PFSK-1 (cell line): ENCODE data around the gene GALNT10.

Experiments
- FOXP2 ChIP-seq: optimal IDR thresholded peaks from 2 replicates; pipeline ENCODE3; 2011; ENCODE audit warnings: borderline replicate concordance, control low read depth, inconsistent platforms; ENCODE audit not compliant: insufficient read depth; ENCODE audit errors: extremely low read length, extremely low read depth
- POLR2AphosphoS5 ChIP-seq: IDR thresholded peaks from 2 replicates; pipeline ENCODE4 v1.6.1; 2012; ENCODE audit warnings: low read depth, mild to moderate bottlenecking, control low read depth, low read length, moderate library complexity
- SIN3A ChIP-seq: IDR thresholded peaks from 2 replicates; pipeline ENCODE4 v1.6.1; 2012; ENCODE audit warnings: mild to moderate bottlenecking, low read length, moderate library complexity, borderline replicate concordance; ENCODE audit not compliant: insufficient read depth
- TAF1 ChIP-seq: IDR thresholded peaks from 2 replicates; pipeline ENCODE4 v1.6.1; 2012; ENCODE audit warnings: low read length, control low read depth, borderline replicate concordance; ENCODE audit not compliant: insufficient read depth
- TF ChIP-seq, protein P1 (sequence below), 2 experiments: IDR thresholded peaks; 2 replicates each; pipeline versions ENCODE4 v1.6.1 to v1.8.0; 2011 to 2012; ENCODE audit warnings: low read depth in 2 of 2, low read length in 2 of 2, control low read depth in 1 of 2, inconsistent platforms in 1 of 2, mild to moderate bottlenecking in 1 of 2, moderate library complexity in 1 of 2; ENCODE audit not compliant: insufficient read depth in 1 of 2

DNA sequence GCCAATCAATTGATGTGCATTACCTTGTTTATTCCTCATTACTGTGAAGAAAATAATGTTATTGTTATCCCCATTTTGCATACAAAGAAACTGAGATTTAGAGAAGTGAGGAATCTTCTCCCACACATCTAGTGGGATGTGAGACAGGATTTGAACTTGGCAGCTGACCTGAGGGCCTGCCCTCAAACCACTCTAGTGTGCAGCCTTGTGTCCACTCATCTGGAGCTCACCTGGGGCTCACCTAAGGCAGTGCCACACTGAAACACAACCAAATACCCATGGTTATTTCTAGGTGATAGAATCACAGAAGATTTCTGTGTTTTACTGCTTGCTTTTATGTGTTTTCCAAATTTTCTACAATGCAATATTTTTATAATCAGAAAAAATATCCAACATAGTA is 160.6 kb downstream of the GALNT10 start:
- TF ChIP-seq, protein P1, sequence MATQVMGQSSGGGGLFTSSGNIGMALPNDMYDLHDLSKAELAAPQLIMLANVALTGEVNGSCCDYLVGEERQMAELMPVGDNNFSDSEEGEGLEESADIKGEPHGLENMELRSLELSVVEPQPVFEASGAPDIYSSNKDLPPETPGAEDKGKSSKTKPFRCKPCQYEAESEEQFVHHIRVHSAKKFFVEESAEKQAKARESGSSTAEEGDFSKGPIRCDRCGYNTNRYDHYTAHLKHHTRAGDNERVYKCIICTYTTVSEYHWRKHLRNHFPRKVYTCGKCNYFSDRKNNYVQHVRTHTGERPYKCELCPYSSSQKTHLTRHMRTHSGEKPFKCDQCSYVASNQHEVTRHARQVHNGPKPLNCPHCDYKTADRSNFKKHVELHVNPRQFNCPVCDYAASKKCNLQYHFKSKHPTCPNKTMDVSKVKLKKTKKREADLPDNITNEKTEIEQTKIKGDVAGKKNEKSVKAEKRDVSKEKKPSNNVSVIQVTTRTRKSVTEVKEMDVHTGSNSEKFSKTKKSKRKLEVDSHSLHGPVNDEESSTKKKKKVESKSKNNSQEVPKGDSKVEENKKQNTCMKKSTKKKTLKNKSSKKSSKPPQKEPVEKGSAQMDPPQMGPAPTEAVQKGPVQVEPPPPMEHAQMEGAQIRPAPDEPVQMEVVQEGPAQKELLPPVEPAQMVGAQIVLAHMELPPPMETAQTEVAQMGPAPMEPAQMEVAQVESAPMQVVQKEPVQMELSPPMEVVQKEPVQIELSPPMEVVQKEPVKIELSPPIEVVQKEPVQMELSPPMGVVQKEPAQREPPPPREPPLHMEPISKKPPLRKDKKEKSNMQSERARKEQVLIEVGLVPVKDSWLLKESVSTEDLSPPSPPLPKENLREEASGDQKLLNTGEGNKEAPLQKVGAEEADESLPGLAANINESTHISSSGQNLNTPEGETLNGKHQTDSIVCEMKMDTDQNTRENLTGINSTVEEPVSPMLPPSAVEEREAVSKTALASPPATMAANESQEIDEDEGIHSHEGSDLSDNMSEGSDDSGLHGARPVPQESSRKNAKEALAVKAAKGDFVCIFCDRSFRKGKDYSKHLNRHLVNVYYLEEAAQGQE (IDR thresholded peaks at IDR 0.05; ENCODE audit: insufficient read depth in 1 of 2, low read depth in 2 of 2, low read length in 2 of 2): no peak
- TF ChIP-seq TAF1: no peak
- no peak for TF ChIP-seq POLR2AphosphoS5
- no peak for TF ChIP-seq FOXP2
- TF ChIP-seq SIN3A: no peak
